NAMALWA (cell line): Measurements from ENCODE around the gene BAX.
A peak's percentile ranks its signal among the peaks of the same experiment; 100 is the strongest.

Source experiments
- DNase-seq: peaks from one replicate; pipeline ENCODE4 v3.0.0-alpha.2; 2015; ENCODE audit warnings: low spot score

The BAX gene

GRCh38 chr19:48988286-48988685 lies 33.6 kb downstream of the BAX start:
- no peak for DNase-seq

- DNase-seq, result no peak
Observed at GRCh38 chr19:48988860-48989259, 34.2 kb downstream of the BAX start.

GRCh38 chr19:48989701-48990291 lies 35.1 kb downstream of the BAX start:
- no peak for DNase-seq

GRCh38 chr19:48990400-48990799 lies 35.7 kb downstream of the BAX start:
- DNase-seq, result no peak

- no peak for DNase-seq
Observed at GRCh38 chr19:48991011-48991609, 36.4 kb downstream of the BAX start.

- no peak for DNase-seq
Observed at GRCh38 chr19:48991873-48992580, 37.4 kb downstream of the BAX start.

GRCh38 chr19:48992581-48993174 lies 38.0 kb downstream of the BAX start:
- DNase-seq, result peak; percentile 26

- peak; percentile 99 for DNase-seq
Observed at GRCh38 chr19:48993175-48994034, 38.7 kb downstream of the BAX start, which contains the start of the genes GYS1 and RUVBL2. Gene GYS1 (minus strand): TSS chr19:48993309. CDS start chr19:48993112, 197 bp downstream. Gene RUVBL2 (plus strand): TSS chr19:48993887. CDS start chr19:48993912, 25 bp downstream.

- no peak for DNase-seq
Observed at GRCh38 chr19:48994035-48994386, 39.3 kb downstream of the BAX start.

GRCh38 chr19:48997972-48998371 lies 43.3 kb downstream of the BAX start:
- DNase-seq, result peak; percentile 74

- peak; percentile 71 for DNase-seq
Observed at GRCh38 chr19:48999481-49000325, 45.0 kb downstream of the BAX start.

- DNase-seq, result no peak
Observed at GRCh38 chr19:49004133-49004532, 49.5 kb downstream of the BAX start.

GRCh38 chr19:49004964-49005614 lies 50.4 kb downstream of the BAX start:
- DNase-seq, result no peak

GRCh38 chr19:49006905-49007304 lies 52.2 kb downstream of the BAX start:
- DNase-seq, result no peak

- DNase-seq, result no peak
Observed at GRCh38 chr19:49009828-49010227, 55.2 kb downstream of the BAX start.

- no peak for DNase-seq
Observed at GRCh38 chr19:49010453-49010852, 55.8 kb downstream of the BAX start.

GRCh38 chr19:49011194-49011593 lies 56.5 kb downstream of the BAX start:
- no peak for DNase-seq
